HEK293 (cell line): Measurements from ENCODE around the gene NPHP4.

Experiments used
- BCL11B ChIP-seq: fragments of 450-650 bp; formaldehyde crosslinking; IDR thresholded peaks from 2 replicates; pipeline ENCODE4 v1.5.1; 2016; ENCODE audit warnings: low read depth, missing biosample characterization, missing genetic modification characterization
- GLI2 ChIP-seq: fragments of 450-650 bp; formaldehyde crosslinking; IDR thresholded peaks from 2 replicates; pipeline ENCODE4; 2017; ENCODE audit warnings: missing biosample characterization, missing genetic modification characterization, low read depth, borderline replicate concordance
- HOXA7 ChIP-seq: sonication (generic); formaldehyde crosslinking; IDR thresholded peaks from 2 replicates; pipeline ENCODE4 v1.8.1; 2022; ENCODE audit warnings: missing genetic modification reagents, borderline replicate concordance
- OSR2 ChIP-seq: fragments of 450-650 bp; formaldehyde crosslinking; IDR thresholded peaks from 2 replicates; pipeline ENCODE4 v1.5.1; 2016; ENCODE audit warnings: missing biosample characterization, missing genetic modification characterization
- REST ChIP-seq: fragments of 450-650 bp; formaldehyde crosslinking; IDR thresholded peaks from 2 replicates; pipeline ENCODE4 v1.5.1; 2016; ENCODE audit warnings: missing biosample characterization, missing genetic modification characterization
- SCRT2 ChIP-seq: fragments of 450-650 bp; formaldehyde crosslinking; IDR thresholded peaks from 2 replicates; pipeline ENCODE4 v1.5.1; 2016; ENCODE audit warnings: missing biosample characterization, missing genetic modification characterization
- SP3 ChIP-seq: fragments of 450-650 bp; formaldehyde crosslinking; IDR thresholded peaks from 2 replicates; pipeline ENCODE4 v1.5.1; 2016; ENCODE audit warnings: missing biosample characterization, missing genetic modification characterization
- ZBTB11 ChIP-seq: fragments of 450-650 bp; formaldehyde crosslinking; conservative IDR thresholded peaks from 2 replicates; pipeline ENCODE4 v1.5.1; 2016; ENCODE audit warnings: low read depth, missing biosample characterization, missing genetic modification characterization
- ZBTB26 ChIP-seq: fragments of 450-650 bp; formaldehyde crosslinking; optimal IDR thresholded peaks from 2 replicates; pipeline ENCODE3; 2016; ENCODE audit warnings: missing biosample characterization, mild to moderate bottlenecking, missing genetic modification characterization
- ZFP3 ChIP-seq: fragments of 450-650 bp; formaldehyde crosslinking; IDR thresholded peaks from 2 replicates; pipeline ENCODE4 v1.5.1; 2016; ENCODE audit warnings: low read depth, missing biosample characterization, missing genetic modification characterization
- ZFP37 ChIP-seq: fragments of 450-650 bp; formaldehyde crosslinking; IDR thresholded peaks from 2 replicates; pipeline ENCODE4 v1.5.1; 2016; ENCODE audit warnings: missing biosample characterization, missing genetic modification characterization
- ZNF169 ChIP-seq: fragments of 450-650 bp; formaldehyde crosslinking; IDR thresholded peaks from 2 replicates; pipeline ENCODE4 v1.5.1; 2016; ENCODE audit warnings: missing biosample characterization, missing genetic modification characterization
- ZNF184 ChIP-seq: fragments of 450-650 bp; IDR thresholded peaks from 2 replicates; pipeline ENCODE4 v1.5.1; 2018; ENCODE audit warnings: missing biosample characterization, mild to moderate bottlenecking, missing genetic modification characterization
- ZNF211 ChIP-seq: fragments of 450-650 bp; formaldehyde crosslinking; IDR thresholded peaks from 2 replicates; pipeline ENCODE4 v1.5.1; 2016; ENCODE audit warnings: low read depth, missing biosample characterization, missing genetic modification characterization
- ZNF221 ChIP-seq: fragments of 450-650 bp; formaldehyde crosslinking; IDR thresholded peaks from 2 replicates; pipeline ENCODE4 v1.5.1; 2017; ENCODE audit warnings: missing biosample characterization, missing genetic modification characterization, borderline replicate concordance
- ZNF311 ChIP-seq: fragments of 450-650 bp; formaldehyde crosslinking; IDR thresholded peaks from 2 replicates; pipeline ENCODE4 v1.5.1; 2017; ENCODE audit warnings: missing biosample characterization, missing genetic modification characterization, borderline replicate concordance
- ZNF350 ChIP-seq: fragments of 450-650 bp; formaldehyde crosslinking; IDR thresholded peaks from 2 replicates; pipeline ENCODE4 v1.5.0; 2017; ENCODE audit warnings: missing biosample characterization, mild to moderate bottlenecking, missing genetic modification characterization
- ZNF394 ChIP-seq: fragments of 450-650 bp; formaldehyde crosslinking; IDR thresholded peaks from 2 replicates; pipeline ENCODE4 v1.5.1; 2016; ENCODE audit warnings: missing biosample characterization, missing genetic modification characterization, mild to moderate bottlenecking, moderate library complexity, borderline replicate concordance
- ZNF404 ChIP-seq: fragments of 450-650 bp; formaldehyde crosslinking; IDR thresholded peaks from 2 replicates; pipeline ENCODE4 v1.5.1; 2017; ENCODE audit warnings: missing biosample characterization, missing genetic modification characterization
- ZNF426 ChIP-seq: fragments of 450-650 bp; formaldehyde crosslinking; IDR thresholded peaks from 2 replicates; pipeline ENCODE4 v1.5.1; 2017; ENCODE audit warnings: missing biosample characterization, missing genetic modification characterization, mild to moderate bottlenecking, inconsistent platforms, moderate library complexity
- ZNF48 ChIP-seq: fragments of 450-650 bp; formaldehyde crosslinking; IDR thresholded peaks from 2 replicates; pipeline ENCODE4 v1.5.1; 2016; ENCODE audit warnings: missing biosample characterization, missing genetic modification characterization
- ZNF488 ChIP-seq: fragments of 450-650 bp; formaldehyde crosslinking; IDR thresholded peaks from 2 replicates; pipeline ENCODE4 v1.5.1; 2016; ENCODE audit warnings: missing biosample characterization, missing genetic modification characterization
- ZNF544 ChIP-seq: fragments of 450-650 bp; formaldehyde crosslinking; IDR thresholded peaks from 2 replicates; pipeline ENCODE4 v1.5.0; 2017; ENCODE audit warnings: missing biosample characterization, missing genetic modification characterization
- ZNF624 ChIP-seq: fragments of 450-650 bp; formaldehyde crosslinking; IDR thresholded peaks from 2 replicates; pipeline ENCODE4 v1.5.1; 2017; ENCODE audit warnings: missing biosample characterization, missing genetic modification characterization
- ZNF664 ChIP-seq: fragments of 450-650 bp; formaldehyde crosslinking; IDR thresholded peaks from 2 replicates; pipeline ENCODE4 v1.5.1; 2016; ENCODE audit warnings: missing biosample characterization, missing genetic modification characterization
- ZNF777 ChIP-seq: fragments of 450-650 bp; formaldehyde crosslinking; IDR thresholded peaks from 2 replicates; pipeline ENCODE4 v1.5.1; 2017; ENCODE audit warnings: missing biosample characterization, missing genetic modification characterization, borderline replicate concordance
- ZSCAN16 ChIP-seq: fragments of 450-650 bp; formaldehyde crosslinking; IDR thresholded peaks from 2 replicates; pipeline ENCODE4 v1.5.1; 2016; ENCODE audit warnings: missing biosample characterization, missing genetic modification characterization

The NPHP4 gene

GRCh38 chr1:5992814-5993555 lies 760 bp upstream of the NPHP4 start (continued):
- TF ChIP-seq ZNF404 (tag by site-specific recombination), result no peak
- TF ChIP-seq OSR2 (tag by site-specific recombination), result peak; percentile 4; the same call in 1 of the 2 replicates
- TF ChIP-seq SCRT2 (tag by site-specific recombination), result no peak
- no peak for TF ChIP-seq ZNF777 (tag by site-specific recombination)
- TF ChIP-seq ZNF426 (tag by site-specific recombination), result no peak
- no peak; the same call in 1 of the 2 replicates for TF ChIP-seq ZNF394 (tag by site-specific recombination)
- no peak for TF ChIP-seq ZNF311
- TF ChIP-seq ZNF544, result no peak
- no peak for TF ChIP-seq SP3 (tag by site-specific recombination)
- no peak for TF ChIP-seq ZNF664 (tag by site-specific recombination)
- no peak for TF ChIP-seq ZNF221
- TF ChIP-seq GLI2 (tag by site-specific recombination), result no peak
- TF ChIP-seq ZNF169 (tag by site-specific recombination), result no peak
- TF ChIP-seq ZNF48, result no peak
- TF ChIP-seq ZNF350 (tag by site-specific recombination), result no peak
- peak; percentile 33; the same call in 1 of the 2 replicates for TF ChIP-seq ZFP37 (tag by site-specific recombination)
- TF ChIP-seq BCL11B (tag by site-specific recombination), result 0 out of 2 replicates have a peak, but pooled peaks have one; percentile 19
- TF ChIP-seq HOXA7 (CRISPR knock-in tag), result no peak
- TF ChIP-seq ZBTB26 (tag by site-specific recombination), result no peak
- peak; percentile 81 for TF ChIP-seq ZSCAN16 (tag by site-specific recombination)
- TF ChIP-seq ZNF624 (tag by site-specific recombination), result no peak
- TF ChIP-seq ZNF184 (tag by site-specific recombination), result no peak
- no peak for TF ChIP-seq ZFP3
- no peak for TF ChIP-seq ZNF488
- TF ChIP-seq ZNF211 (tag by site-specific recombination), result no peak
- no peak for TF ChIP-seq ZBTB11 (tag by site-specific recombination)
- 0 out of 2 replicates have a peak, but pooled peaks have one; percentile 21 for TF ChIP-seq REST
